Ovary (tissue), 3 donors: ENCODE measurements around the gene FADS2.

Experiments used
- CTCF ChIP-seq, 3 donors: fragments of 450-650 bp in 2 of 3; fragments of 200-600 bp in 1 of 3; IDR thresholded peaks; one replicate each; pipeline versions ENCODE4 v1.5.1 to v1.8.0; 2016 to 2022; ENCODE audit warnings: antibody characterized with exemption in 3 of 3, mild to moderate bottlenecking in 1 of 3
- EP300 ChIP-seq: sonication (generic); formaldehyde crosslinking; IDR thresholded peaks from one replicate; pipeline ENCODE4 v1.6.1; 2017; ENCODE audit warnings: antibody characterized with exemption
- donor health status: DM: no; HTN: no; CAD: no.

- TF ChIP-seq CTCF (IDR thresholded peaks at IDR 0.05) = no peak
- TF ChIP-seq EP300 = no peak
These were observed 23.2 kb downstream of the FADS2 start for GRCh38 chr11:61851113-61851899.
